GM12872 (cell line): ENCODE measurements around the gene UBE2S.

Source experiments
- CTCF ChIP-seq: IDR thresholded peaks from 3 replicates; pipeline ENCODE4 v1.5.1; 2011; ENCODE audit warnings: low read depth, mild to moderate bottlenecking, low read length, moderate library complexity; ENCODE audit not compliant: insufficient read depth

The UBE2S gene

DNA sequence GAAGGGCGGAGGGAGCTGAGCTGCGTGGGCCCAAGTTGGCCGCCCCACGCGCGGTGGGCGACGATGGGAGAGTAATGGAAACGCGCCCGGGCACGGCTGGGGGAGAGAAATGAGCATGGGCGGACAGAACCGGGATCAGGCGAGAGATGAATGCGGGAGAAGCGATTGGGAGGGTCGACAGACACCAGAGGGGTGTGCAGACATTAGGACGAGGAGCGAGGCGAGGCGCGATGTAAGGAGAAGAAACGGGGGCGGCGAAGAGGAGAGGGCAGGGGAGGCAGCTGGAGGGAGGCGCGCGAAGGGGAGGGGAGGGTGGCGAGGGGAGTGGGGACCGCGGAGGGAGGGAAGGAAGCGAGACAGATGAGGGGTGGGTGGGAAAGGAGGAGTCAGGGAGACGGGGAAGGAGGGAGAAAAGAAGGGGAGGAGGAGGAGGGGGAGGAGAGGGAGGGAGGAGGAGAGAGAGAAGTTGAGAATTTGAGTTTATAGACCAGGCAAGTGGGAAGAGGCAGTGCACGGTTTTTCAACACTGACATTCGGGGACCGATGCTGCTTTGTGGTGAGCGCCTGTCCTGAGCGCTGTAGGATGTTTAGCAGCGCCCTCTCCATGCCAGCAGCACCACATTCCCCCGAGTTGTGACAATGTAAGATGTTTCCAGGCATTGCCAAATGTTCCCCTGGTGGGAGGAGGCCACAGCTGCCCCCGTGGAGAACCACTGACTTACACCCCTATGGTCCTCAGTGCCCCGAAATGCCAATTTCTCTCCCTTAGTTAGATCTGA, 35.6 kb upstream of the UBE2S start, which contains the start of gene SHISA7:
TSS of gene SHISA7 (minus strand) at position 256 of the 779 bp plus-strand sequence. CDS start 437 bp downstream, outside the sequence.
- TF ChIP-seq CTCF = no peak

- TF ChIP-seq CTCF = no peak
Measured at GRCh38 chr19:55442372-55442961, 34.9 kb upstream of the UBE2S start.

GRCh38 chr19:55441692-55442321, 34.2 kb upstream of the UBE2S start:
- TF ChIP-seq CTCF = no peak

DNA sequence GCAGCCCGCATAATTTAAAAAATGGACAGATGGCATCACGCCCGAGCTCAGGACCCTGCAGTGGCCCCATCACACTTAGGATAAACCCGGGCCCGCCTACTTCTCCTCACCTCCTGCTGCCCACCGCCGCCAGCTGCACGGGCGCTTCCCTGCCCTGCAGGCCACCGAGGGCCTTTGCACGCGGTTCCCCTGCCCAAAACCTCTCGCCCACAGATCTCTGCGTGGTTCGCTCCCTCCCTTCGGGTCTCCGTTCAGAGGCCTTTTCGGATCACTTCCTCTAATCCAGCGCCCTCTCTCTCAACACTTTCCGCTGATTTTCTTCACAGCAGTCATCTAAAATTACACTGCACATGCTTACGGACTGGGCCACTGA, 33.7 kb upstream of the UBE2S start:
- TF ChIP-seq CTCF = no peak

- TF ChIP-seq CTCF = no peak
Measured at GRCh38 chr19:55440411-55441105, 33.0 kb upstream of the UBE2S start.

GRCh38 chr19:55439052-55439451, 31.5 kb upstream of the UBE2S start:
- no peak for TF ChIP-seq CTCF

- no peak for TF ChIP-seq CTCF
Measured at GRCh38 chr19:55437410-55437809, 29.8 kb upstream of the UBE2S start.
